Activated B cell treated with CpG ODN at 0.5 μM for 24 hours (primary cell): ENCODE measurements around the gene PALLD. TPM values are rescaled to one million over a fixed set of nuclear protein-coding genes. Genes with fewer than 3 reads are reported as not detected.
"Not testable (repeated sequence)": the region's sequence is repeated elsewhere in the genome, so short reads cannot be mapped to it uniquely, and the experiment has no call there.

Experiments
- ATAC-seq: fragments of 200-7000 bp; cut with Tn5 transposase; one replicate; pipeline ENCODE4 v1.10.0; 2021; ENCODE audit warnings: low read depth, mild to moderate bottlenecking, moderate library complexity
- CTCF ChIA-PET: fragments of 350-600 bp; sonication (Branson Sonifier 250); formaldehyde crosslinking; loops from one replicate; lab custom pipeline; 2021; ENCODE audit warnings: antibody characterized with exemption; lab: Charles Lee
- POLR2A ChIA-PET: fragments of 350-600 bp; sonication (Branson Sonifier 250); formaldehyde crosslinking; loops from one replicate; lab custom pipeline; 2021; ENCODE audit warnings: antibody characterized with exemption; lab: Charles Lee
- DNase-seq: peaks from one replicate; pipeline ENCODE4 v3.0.0; 2022
- H3K27ac Mint-ChIP-seq: one replicate; pipeline ENCODE4 v1.8.0; 2020; ENCODE audit warnings: mixed read lengths
- H3K27me3 Mint-ChIP-seq: one replicate; pipeline ENCODE4 v1.8.0; 2021; ENCODE audit warnings: mixed read lengths
- H3K36me3 Mint-ChIP-seq: one replicate; pipeline ENCODE4 v1.8.0; 2021; ENCODE audit warnings: low read depth, mixed read lengths
- H3K4me1 Mint-ChIP-seq: one replicate; pipeline ENCODE4 v1.8.0; 2021; ENCODE audit warnings: mixed read lengths
- H3K4me3 Mint-ChIP-seq: one replicate; pipeline ENCODE4 v1.8.0; 2020; ENCODE audit warnings: mild to moderate bottlenecking, mixed read lengths
- H3K9me3 Mint-ChIP-seq: one replicate; pipeline ENCODE4 v1.8.0; 2020; ENCODE audit warnings: mixed read lengths
- CTCF ChIP-seq: fragments of 200-600 bp; IDR thresholded peaks from one replicate; pipeline ENCODE4 v1.8.0; 2022; ENCODE audit warnings: antibody characterized with exemption, mild to moderate bottlenecking
- intact Hi-C: fragments of 100-400 bp; cut with micrococcal nuclease; formaldehyde crosslinking; loops from one replicate; pipeline ENCODE4 v1.15.1; 2024
- total RNA-seq: library from RNA; stranded (reverse); gene quantifications from 2 replicates; pipeline ENCODE4 v1.2.3, GENCODE V29; 2022

Gene PALLD
- total RNA-seq, 1 donor from 2014 or later, result 0.44 TPM

DNA sequence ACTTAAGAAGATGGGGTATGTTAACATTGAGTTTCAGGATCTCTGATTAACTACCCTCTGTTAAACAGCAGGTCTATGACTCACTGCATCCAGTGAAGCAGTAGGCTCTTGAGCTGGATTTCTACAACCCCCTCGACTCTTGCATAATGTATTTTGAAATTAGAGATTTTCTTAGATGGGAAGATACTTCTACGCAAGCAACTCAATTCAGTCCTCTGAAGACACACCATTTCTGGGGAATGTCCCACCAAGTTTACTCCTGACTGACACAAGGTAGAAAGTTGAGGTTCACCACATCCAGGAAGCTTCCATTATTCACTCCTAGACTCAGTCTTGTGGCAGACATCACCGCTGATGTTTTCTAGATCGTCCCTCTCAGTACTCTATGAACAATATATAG lies 12.9 kb downstream of the PALLD start:
- ATAC-seq, result no peak
- CTCF ChIA-PET, result no interaction called here
- POLR2A ChIA-PET, result no interaction called here
- H3K9me3 Mint-ChIP-seq, result no peaks in the 10 kb centered on the region
- no peak for TF ChIP-seq CTCF
- intact Hi-C loops, result no loop called here
- peaks cover 2% of the 10 kb centered on the region for H3K27me3 Mint-ChIP-seq
- H3K27ac Mint-ChIP-seq, result no peak overlapping the region
- no peaks in the 10 kb centered on the region for H3K36me3 Mint-ChIP-seq
- DNase-seq, result no peak
- H3K4me3 Mint-ChIP-seq, result no peak overlapping the region
- H3K4me1 Mint-ChIP-seq, result no peaks in the 10 kb centered on the region

DNA sequence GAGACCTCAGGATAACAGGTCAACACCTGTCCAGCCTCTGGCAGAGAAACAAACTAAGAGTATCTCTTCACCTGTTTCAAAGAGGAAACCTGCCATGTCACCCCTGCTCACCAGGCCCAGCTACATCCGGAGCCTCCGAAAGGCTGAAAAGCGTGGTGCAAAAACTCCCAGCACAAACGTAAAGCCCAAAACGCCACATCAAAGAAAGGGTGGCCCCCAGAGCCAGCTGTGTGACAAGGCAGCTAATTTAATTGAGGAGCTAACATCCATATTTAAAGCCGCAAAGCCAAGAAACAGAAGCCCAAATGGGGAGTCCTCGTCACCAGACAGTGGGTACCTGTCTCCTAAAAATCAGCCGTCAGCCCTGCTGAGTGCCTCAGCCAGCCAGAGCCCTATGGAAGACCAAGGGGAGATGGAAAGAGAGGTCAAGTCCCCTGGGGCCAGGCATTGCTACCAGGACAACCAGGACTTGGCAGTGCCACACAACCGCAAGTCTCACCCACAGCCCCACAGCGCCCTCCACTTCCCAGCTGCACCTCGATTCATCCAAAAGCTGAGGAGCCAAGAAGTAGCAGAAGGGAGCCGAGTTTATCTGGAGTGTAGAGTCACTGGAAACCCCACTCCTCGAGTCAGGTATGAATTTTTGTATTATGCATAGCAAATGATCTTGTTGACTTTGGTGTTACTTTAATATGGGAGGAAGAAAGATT lies 15.1 kb downstream of the PALLD start:
- H3K27me3 Mint-ChIP-seq, result peaks cover 2% of the 10 kb centered on the region
- CTCF ChIA-PET, result interaction anchor here (0.7 kb wide), 1 partner anchor 411 kb away, joined by 3 read pairs; no protein-coding TSS in a partner anchor
- no peak for DNase-seq

DNA sequence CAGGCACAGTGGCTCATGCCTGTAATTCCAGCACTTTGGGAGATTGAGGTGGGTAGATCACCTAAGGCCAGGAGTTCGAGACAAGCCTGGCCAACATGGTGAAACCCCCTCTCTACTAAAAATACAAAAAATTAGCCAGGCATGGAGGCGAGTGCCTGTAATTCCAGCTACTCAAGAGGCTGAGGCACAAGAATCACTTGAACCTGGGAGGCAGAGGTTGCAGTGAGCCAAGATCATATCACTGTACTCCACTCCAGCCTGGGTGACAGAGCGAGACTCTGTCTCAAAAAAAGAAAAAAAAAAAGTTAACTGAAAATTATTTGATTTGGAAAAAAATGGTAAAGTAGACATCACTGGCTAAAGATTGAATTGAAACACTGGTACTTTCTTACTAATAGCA lies 17.0 kb downstream of the PALLD start:
- ATAC-seq, H3K27me3 Mint-ChIP-seq, DNase-seq, H3K4me1 Mint-ChIP-seq, H3K27ac Mint-ChIP-seq, H3K9me3 Mint-ChIP-seq, H3K36me3 Mint-ChIP-seq, H3K4me3 Mint-ChIP-seq: not testable (repeated sequence)
- ChIA-PET CTCF (interaction anchor here (0.7 to 3.2 kb wide), 3 partner anchors 35 to 409 kb away, joined by 3 to 13 read pairs (median 3); no protein-coding TSS in a partner anchor), POLR2A (interaction anchor here (0.6 kb wide), 1 partner anchor 34 kb away, joined by 5 read pairs; no protein-coding TSS in a partner anchor)
- intact Hi-C loops, result loop anchor here (1.0 to 2.0 kb wide), 4 partner anchors 33 to 1052 kb away; partner anchors contain the start of gene DDX60L

More for the DNA sequence above, 15.1 kb downstream of the PALLD start:
- H3K27ac Mint-ChIP-seq, result no peak overlapping the region
- H3K4me3 Mint-ChIP-seq, result no peak overlapping the region
- ATAC-seq, result no peak
- H3K9me3 Mint-ChIP-seq, result no peaks in the 10 kb centered on the region
- intact Hi-C loops, result no loop called here
- no peaks in the 10 kb centered on the region for H3K4me1 Mint-ChIP-seq
- POLR2A ChIA-PET, result no interaction called here
- H3K36me3 Mint-ChIP-seq, result no peaks in the 10 kb centered on the region
- no peak for TF ChIP-seq CTCF

DNA sequence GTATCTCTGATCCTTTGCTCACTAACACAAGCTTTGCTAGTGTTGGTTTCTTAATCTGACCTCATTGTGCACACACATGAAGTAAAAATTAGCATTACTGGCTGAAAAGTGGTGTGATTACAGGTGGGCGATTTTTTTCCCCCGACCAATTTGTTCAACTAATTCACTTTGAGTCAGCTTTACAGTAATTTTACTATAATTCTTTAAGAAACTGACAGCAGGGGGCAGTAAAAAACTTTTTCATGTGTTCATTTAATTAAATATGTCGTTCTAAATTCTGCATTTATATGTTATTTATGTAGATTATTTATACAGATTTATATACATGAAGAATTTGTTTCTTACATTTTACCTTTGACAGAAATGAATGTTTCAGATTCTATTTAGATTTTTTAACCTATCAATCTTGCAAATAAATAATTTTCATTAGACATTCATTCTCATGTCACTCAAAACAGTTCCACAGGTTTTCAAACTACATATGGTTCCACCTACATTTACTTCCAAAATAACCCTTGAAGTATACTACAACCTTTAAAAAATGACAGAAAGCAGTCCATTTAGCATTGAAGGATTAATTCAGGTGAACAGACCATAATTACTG lies 17.5 kb downstream of the PALLD start:
- POLR2A ChIA-PET, result interaction anchor here (0.6 kb wide), 1 partner anchor 35 kb away, joined by 5 read pairs; no protein-coding TSS in a partner anchor
- no peak for DNase-seq
- intact Hi-C loops, result loop anchor here (1.0 to 2.0 kb wide), 4 partner anchors 34 to 1052 kb away; partner anchors contain the start of gene DDX60L

More for the DNA sequence above, 17.5 kb downstream of the PALLD start:
- CTCF ChIA-PET, result interaction anchor here (0.7 to 3.2 kb wide), 4 partner anchors 10 to 408 kb away, joined by 3 to 13 read pairs (median 3); no protein-coding TSS in a partner anchor
- Mint-ChIP-seq H3K27ac (no peak overlapping the region), H3K4me1 (no peaks in the 10 kb centered on the region), H3K4me3 (no peak overlapping the region), H3K36me3 (no peaks in the 10 kb centered on the region), H3K9me3 (no peaks in the 10 kb centered on the region), H3K27me3 (peaks cover 2% of the 10 kb centered on the region)
- TF ChIP-seq CTCF, result no peak
- ATAC-seq, result no peak
